ENCODE data around the gene CCDC152.
"Not testable (repeated sequence)": the region's sequence is repeated elsewhere in the genome, so short reads cannot be mapped to it uniquely, and the experiment has no call there.

The CCDC152 gene

DNA sequence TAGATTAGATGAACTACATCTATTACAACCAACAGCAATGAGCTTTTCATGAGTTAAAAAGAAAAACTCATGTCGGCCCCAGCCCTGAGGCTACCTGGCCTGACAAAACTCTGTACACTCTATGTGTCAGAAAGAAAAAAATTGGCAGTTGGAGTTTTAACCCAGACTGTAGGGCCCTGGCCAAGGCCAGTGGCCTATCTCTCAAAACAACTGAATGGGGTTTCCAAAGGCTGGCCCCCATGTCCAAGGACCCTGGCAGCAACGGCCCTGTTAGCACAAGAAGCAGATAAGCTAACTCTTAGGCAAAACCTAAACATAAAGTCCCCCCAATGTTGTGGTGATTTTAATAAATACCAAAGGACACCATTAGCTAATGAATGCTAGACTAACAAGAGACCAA is 59.9 kb downstream of the CCDC152 start:
- not testable (repeated sequence) for DNase-seq

DNA sequence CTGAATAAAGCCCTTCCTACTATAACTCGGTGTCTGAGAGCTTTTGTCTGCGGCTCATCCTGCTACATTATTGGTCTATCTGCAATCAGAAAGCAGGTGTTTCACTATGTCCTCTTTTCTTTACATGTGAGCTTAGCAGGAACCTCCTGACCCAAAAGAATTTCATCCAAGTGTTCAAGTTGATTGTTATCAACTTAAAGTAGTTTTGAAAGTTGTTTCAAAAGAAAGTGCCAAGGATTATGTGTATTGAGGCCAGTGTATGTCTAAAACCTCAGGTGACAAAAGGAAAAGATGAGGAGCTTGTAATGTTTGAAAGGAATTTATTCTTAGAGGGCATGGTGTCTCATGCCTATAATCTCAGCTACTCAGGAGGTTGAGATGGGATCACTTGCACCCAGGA is 63.1 kb downstream of the CCDC152 start:
- no peak for DNase-seq

DNA sequence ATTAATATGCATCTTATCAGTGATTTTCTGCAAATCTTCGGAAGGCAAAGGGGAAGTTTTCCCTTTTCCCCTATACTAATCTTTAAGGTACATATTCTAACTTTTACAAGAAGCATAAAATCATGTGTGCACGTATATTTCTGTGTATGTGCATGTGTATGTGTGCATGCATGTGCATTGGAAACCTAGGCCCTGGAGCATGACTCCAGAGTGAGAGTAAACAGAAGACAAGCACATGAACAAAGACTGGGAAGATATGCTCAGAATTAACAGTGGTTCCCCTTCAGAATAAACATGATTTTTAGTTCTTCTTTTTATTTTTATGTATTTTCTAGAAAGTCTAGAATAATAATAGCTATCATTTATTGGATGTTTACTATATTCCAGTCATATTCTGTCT is 65.9 kb downstream of the CCDC152 start:
- no peak for DNase-seq

DNA sequence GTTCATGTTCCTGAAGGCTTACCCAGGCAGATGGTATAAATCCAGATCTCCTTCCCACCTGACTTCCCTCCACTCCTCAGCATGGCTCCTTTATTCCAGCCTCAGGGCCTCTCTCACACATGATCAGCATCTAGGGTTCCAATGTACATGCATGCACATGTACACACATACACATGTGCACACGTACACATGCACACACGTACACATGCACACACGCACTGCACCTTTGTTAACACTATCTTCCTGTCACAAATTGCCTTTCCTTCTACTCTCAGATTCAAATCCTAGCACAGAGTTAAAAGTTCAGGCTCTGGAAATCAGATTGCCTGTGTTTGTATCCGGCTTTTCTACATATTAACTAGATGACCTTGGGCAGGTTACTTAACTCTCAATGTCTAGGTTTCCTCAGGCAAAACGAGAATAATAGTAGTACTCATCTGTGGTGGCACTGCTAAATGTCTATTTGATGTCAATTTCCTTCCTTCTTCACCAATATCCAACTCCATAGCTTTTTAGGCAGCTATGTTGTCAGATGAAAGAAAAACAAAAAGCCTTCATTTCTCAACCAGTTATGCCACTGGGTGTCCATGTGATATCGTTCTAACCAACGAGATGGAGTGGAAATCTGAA is 67.8 kb downstream of the CCDC152 start:
- no peak for DNase-seq

DNA sequence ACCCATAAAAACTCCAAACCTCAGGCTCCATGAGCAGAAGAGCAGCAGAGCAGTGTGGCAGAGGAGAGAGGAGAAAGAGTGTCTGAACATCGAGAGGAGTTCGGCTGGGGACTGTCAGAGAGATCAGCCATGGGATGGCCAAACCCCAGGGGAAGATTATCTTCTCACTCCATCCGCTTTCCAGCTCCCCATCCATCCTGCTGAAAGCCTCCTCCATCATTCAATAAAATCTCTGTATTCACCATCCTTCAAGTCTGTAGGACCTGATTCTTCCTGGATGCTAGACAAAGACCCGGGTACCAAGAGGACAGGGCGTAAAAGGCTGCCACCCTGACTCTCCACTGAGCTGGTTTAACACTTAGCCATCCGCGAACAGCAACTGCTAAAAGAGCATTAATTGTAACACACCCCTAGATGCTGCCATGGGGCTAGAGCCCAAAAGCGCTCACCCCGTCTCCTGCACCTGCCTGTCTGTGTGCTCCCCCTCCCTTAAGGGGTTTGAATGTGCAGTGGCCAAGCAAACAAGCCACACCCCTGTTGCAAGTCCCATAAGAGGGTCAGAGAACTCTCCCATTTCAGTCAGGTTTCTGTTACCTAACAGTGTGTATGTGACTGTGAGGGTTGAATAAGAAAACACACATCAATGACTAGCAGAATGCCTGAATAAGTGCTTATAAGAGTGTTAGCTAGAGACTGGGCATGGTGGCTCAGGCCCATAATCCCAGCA is 69.0 kb downstream of the CCDC152 start:
- no peak for DNase-seq

DNA sequence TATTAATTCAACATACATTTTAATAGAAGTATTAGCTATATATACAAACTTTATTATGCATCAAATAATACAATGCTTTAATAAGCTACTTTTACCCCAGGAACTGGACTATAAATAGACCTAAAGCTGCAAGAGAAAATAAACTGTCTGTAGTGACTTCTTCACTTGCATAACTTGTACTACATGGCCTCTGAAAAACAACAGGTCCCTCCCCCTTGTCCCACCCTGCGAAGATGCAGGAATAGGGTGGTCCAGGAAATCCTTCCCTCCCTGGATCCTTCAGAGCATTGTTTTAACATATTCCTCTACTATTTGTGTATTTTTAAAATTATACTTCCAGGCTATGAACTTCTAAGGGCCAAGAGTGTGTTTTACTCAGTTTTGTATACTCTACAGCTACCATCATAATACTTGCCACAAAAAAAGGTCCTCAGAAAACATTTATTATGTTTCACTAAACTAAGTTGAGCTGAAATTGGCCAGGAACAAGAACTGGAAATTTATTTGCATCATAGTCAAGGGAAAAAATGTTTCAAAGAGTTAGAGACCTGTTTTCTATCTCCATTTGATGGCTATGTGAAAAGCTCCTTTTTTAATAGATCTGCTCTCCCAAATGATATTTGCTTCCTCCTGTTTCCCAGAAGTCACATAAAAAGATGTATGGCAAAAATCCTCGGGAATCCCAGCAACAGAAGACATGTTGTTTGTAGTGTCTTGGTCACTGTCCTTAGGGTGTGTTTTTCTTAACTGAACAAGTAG is 70.3 kb downstream of the CCDC152 start:
- no peak for DNase-seq

DNA sequence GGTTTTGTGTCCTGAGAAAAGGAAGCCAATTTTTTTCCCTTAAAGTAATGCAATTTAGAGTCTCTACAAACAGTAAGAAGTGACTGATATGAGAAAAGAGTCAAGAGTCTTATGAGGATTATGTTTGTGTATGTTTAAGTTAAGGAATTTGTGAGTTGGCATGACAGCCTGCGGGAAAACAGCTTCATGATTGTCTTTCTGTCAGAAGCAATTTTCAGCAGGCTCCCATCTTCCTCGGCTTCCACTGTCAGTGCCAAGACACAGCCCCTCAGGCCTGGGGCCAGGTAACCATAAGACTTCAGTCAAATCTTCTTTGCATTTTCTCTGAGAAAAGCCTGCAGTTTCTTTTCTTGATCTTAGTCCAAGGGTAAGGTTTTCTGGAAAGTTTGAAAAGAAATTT is 72.1 kb downstream of the CCDC152 start:
- DNase-seq = no peak

DNA sequence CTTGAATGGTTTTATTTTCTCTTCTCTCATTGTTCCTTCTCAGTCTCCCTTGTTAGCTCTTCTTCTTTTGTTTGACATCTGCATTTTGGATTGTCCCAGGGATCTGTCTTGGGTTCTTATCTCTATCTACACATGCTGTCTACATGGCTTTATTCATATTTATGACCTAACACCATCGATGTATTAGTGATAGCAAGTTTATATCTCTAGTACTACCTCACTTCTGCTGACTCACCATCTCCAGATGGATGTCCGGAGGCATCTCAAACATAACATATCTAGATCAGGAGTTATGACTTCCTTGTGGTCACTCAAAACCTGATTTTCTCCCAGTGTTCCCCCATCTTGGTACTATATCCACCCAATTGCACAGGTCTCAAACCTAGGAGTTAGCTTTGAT is 74.3 kb downstream of the CCDC152 start:
- no peak for DNase-seq

DNA sequence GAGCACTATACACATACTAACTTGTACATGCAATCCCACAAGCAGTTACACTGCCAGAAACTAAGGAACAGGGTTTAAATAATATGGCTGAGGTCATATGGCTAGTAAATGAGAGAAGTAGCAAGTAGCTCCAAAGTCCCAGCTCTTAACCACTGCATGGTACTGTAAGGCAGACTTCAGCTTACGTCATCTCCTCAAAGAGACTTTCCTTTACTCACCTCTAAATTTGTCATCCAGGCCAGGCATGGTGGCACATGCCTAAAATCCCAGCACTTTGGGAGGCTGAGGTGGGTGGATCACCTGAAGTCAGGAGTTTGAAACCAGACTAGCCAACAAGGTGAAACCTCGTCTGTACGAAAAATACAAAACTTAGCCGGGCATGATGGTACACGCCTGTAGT is 75.4 kb downstream of the CCDC152 start:
- no peak for DNase-seq

DNA sequence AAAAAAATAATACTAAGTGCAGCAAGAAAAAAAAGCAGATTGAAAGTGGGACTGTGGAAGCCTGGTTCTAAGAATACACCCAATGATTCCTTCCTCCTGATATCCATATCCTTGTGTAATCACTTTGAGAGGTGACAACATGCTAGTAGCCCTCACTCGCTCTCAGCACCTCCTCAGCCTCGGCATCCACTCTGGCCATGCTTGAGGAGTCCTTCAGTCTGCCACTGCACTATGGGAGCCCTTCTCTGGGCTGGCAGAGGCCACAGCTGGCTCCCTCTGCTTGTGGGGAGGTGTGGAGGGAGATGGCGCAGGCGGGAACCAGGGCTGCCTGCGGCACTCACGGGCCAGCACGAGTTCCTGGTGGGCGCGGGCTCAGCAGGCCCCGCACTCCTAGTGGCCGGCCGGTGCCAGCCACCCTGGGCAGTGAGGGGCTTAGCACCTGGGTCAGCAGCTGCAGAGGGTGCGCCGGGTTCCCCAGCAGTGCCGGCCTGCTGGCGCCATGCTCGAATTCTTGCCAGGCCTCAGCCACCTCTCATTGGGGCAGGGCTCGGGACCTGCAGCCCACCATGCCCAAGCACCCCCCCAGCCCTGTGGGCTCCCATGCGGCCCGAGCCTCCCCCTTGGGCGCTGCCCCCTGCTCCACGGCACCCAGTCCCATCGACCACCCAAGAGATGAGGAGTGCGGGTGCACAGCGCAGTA is 79.6 kb downstream of the CCDC152 start:
- no peak for DNase-seq

DNA sequence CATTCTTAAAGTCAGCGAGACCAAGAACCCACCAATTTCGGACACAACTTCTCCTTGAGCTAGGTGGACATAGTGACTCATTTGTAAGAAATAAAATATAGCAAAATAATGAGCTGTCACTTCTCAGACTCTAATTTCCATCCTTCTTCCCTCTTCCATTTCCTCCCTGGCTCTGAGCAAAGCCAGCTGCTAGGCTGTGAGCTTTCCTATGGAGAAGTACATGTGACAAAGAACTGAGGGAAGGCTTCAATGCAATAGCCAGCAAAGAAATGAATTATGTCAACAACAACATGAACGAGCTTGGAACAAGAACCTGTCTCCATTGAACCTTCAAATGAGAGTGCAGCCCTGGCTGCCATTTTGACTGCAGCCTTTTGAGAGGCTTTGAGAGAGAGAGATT is 81.0 kb downstream of the CCDC152 start:
- DNase-seq = no peak

DNA sequence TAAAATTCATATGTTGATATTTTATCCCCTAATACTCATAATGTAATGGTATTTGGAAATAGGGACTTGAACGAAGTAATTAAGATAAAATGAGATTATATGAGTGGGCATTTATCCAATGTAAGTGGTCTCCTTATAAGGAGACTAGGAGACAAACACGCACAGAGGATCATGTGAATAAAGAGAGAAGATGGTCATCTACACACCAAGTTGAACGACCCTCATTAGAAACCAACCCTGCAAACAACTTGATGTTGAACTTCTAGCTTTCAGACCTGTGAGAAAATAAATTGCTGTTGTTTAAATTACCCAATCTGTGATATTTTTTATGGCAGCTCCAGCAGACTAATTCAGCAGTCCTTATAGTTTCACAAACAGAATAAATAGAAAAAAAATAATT is 82.6 kb downstream of the CCDC152 start:
- DNase-seq = no peak

DNA sequence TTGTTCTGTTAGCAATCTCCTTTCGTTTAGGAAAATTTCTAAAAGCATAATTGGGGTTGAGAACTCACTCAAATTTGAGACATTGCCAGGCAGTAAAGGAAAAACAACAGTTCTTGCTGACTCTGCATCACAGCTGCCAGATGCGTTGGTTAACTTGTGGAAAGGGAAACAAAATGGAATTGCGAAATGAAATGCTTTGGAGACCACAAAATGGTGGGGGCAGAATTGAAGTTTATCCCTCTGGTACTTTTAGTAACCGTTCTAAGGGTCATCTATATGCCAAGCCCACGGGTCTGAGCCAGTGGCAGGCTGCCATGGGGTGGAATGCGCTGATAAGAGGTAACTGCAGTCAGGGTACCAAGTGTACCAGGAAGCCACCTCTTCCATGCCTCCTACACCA is 83.7 kb downstream of the CCDC152 start:
- DNase-seq = no peak

DNA sequence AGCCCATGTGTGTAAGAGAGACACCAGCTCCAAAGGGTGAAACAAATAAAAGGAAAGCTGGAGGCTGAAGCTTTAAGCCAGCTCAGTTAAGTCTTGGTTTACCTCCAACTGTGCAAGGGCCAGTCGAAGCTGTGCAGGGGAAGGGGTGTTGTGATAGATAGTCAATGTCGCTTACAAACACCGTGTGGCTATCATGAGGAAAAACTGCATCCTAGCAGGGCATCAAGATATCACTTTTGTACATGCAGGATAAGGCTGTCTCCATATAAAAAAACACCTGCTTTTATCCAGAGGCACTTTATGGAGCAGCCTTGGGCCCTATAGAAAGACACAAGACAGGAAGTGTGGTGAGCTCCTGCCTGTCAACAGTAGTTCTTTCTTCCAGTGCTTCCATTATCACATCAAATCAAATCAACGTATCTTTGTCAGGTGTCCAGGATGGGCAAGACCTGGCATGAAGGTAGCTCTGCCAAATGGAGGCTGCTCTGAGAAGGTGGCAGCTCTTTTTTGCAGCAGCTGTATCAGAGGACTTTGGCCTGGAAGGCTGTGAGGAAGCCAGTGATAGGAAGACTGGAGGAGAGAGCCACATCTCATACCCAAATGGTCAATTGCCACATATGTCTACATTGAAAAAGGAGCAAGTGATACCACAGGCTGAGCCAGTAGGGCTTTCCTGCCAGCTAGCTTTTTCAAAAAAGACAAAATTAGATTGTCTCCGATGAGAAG is 84.4 kb downstream of the CCDC152 start:
- DNase-seq = no peak

DNA sequence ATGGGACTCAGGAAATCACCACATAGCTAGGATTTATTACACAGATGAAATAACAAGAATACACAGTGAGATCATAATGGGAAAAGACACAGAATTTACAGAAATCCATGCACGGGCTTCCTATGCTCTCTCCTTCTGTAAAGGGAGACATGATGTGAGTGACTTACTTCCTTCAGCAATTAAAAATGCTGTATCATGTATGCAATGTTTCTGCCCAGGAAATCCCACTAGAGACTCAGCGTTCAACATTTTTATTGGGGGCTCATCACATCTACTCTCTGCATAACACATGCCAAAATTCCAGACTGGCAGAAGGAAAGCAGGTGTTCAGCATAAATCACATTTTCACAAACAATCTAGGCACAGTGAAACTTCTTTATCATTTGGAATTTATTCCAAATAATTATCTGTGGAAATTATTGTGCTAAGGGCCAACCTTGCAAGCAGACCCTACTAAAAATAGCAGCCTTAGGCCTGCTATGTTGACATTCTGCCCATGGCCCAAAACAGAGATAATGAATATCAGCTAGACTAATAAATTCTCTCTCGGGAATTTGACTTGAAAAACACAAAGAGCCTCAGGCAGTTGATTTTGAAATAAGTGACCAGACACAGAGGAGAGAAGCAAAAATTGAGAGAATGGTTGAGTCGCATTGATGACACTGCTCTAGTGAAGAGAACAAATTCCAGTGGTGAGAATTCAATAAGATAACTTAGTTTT is 86.5 kb downstream of the CCDC152 start:
- DNase-seq = no peak

DNA sequence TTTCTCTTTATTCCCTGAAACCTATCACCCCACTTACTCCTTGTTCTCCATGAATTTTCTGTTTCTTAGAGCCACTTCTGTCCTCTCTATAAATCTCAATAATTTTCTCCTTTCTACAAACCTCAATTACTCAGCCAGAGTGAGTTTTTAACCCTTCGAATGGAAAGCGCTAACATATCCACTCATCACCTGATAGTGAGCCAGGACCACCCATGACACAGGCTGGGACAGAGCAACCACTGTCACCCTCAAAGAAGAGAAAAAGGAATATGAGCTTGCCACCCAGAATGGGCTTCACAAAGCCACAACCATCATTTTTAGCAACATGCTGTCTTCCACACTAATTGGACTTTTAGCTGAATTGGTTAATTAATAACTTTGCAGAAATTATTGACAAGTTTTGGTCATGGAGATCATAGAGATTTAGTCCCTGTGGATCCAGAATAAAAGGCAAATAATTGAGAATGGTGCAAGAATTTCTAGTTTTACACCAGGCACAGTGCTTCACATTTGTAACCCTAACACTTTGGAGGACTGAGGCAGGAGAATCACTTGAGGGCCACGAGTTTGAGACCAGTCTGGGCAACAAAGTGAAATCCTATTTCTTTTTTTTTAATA is 87.2 kb downstream of the CCDC152 start:
- DNase-seq = no peak

DNA sequence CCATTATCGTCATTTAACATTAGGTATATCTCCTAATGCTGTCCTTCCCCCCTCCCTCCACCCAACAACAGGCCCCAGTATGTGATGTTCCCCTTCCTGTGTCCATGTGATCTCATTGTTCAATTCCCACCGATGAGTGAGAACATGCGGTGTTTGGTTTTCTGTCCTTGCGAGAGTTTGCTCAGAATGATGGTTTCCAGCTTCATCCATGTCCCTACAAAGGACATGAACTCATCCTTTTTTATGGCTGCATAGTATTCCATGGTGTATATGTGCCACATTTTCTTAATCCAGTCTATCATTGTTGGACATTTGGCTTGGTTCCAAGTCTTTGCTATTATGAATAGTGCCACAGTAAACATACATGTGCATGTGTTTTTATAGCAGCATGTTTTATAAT is 87.8 kb downstream of the CCDC152 start:
- DNase-seq = not testable (repeated sequence)

DNA sequence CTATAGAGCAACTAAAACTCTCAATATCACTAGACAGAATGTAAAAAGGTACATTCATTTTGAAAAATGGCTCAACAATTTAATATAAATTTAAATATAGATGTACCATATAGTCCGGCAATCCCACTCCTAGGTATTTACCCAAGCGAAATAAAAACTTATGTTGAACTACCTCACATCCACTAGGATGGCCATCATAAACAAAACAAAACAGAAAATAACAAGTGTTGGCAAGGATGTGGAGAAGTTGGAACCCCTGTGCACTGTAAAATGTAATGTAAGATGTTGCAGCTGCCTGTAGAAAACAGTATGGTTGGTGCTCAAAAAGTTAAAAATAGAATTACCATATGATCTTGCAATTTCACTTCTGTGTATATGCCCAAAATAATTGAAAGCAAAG is 91.9 kb downstream of the CCDC152 start:
- DNase-seq = no peak

DNA sequence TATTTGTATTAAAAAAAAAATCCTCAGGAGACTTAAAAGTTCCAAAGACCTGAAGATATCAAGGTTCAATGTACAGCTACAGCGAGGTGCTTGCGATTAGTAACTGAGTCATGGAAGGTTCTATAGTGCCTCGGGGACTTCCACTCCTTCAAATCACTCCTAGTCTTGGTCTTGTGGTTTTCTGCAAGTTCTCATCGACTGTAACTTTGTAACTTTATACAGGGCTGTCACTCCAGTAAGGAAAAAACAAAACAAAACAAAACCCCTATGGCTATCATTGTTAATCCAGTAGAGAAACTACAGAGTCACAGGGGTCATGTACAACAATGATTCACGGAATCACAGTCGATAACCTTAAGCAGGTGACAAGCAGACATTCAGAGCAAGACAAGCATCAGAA is 94.9 kb downstream of the CCDC152 start:
- DNase-seq = no peak
